Common myeloid progenitor, CD34-positive (primary cell): ENCODE data around the gene DUS1L.

Experiments
- CTCF ChIA-PET: fragments of 350-600 bp; sonication (Branson Sonifier 250); formaldehyde crosslinking; loops from one replicate; lab custom pipeline; 2021; ENCODE audit warnings: antibody characterized with exemption; lab: Charles Lee
- POLR2A ChIA-PET: fragments of 350-600 bp; sonication (Branson Sonifier 250); formaldehyde crosslinking; loops from one replicate; lab custom pipeline; 2021; ENCODE audit warnings: antibody characterized with exemption; lab: Charles Lee
- DNase-seq, 3 donors: peaks; one replicate each; pipeline versions ENCODE4 v3.0.0 to v3.0.0-alpha.2; 2013
- H3K27ac ChIP-seq, 2 experiments: 1 replicate in 1 of 2; 2 replicates in 1 of 2; pipeline ENCODE4 v1.7.0; 2013; ENCODE audit warnings: inconsistent platforms in 2 of 2, low read length in 2 of 2, mild to moderate bottlenecking in 2 of 2, low read depth in 1 of 2, moderate library complexity in 1 of 2; ENCODE audit not compliant: severe bottlenecking in 2 of 2, insufficient read depth in 1 of 2, poor library complexity in 1 of 2
- H3K27me3 ChIP-seq, 5 experiments: replicated peaks in 2 of 5; 1 replicate in 3 of 5; 2 replicates in 2 of 5; pipeline versions ENCODE4 v1.6.1 to v1.7.0; 2013; ENCODE audit warnings: low read length in 4 of 5, mild to moderate bottlenecking in 2 of 5, moderate library complexity in 2 of 5, inconsistent platforms in 1 of 5; ENCODE audit not compliant: insufficient read depth in 5 of 5, control insufficient read depth in 4 of 5
- H3K36me3 ChIP-seq, 4 experiments: 1 replicate in 2 of 4; 2 replicates in 2 of 4; pipeline versions ENCODE4 v1.6.1 to v1.7.0; 2013; ENCODE audit warnings: low read length in 3 of 4, control low read depth in 1 of 4, mild to moderate bottlenecking in 1 of 4; ENCODE audit not compliant: control insufficient read depth in 4 of 4, insufficient read depth in 4 of 4
- H3K4me1 ChIP-seq, 4 experiments: 1 replicate in 3 of 4; 2 replicates in 1 of 4; pipeline versions ENCODE4 v1.6.1 to v1.7.1; 2013; ENCODE audit warnings: low read length in 3 of 4, mild to moderate bottlenecking in 3 of 4, control low read depth in 1 of 4, inconsistent platforms in 1 of 4, moderate library complexity in 1 of 4; ENCODE audit not compliant: control insufficient read depth in 4 of 4, insufficient read depth in 4 of 4; ENCODE audit errors: control extremely low read depth in 1 of 4
- H3K4me3 ChIP-seq, 7 experiments: 1 replicate in 4 of 7; 2 replicates in 3 of 7; pipeline versions ENCODE4 v1.5.1 to v1.7.0; 2013; ENCODE audit warnings: mild to moderate bottlenecking in 7 of 7, low read length in 6 of 7, moderate library complexity in 6 of 7, inconsistent platforms in 2 of 7, low read depth in 2 of 7, control low read depth in 1 of 7; ENCODE audit not compliant: insufficient read depth in 4 of 7, control insufficient read depth in 1 of 7; ENCODE audit errors: extremely low read depth in 1 of 7
- H3K9me3 ChIP-seq, 5 experiments: 1 replicate in 4 of 5; 2 replicates in 1 of 5; pipeline versions ENCODE4 v1.6.1 to v1.7.1; 2013; ENCODE audit warnings: low read length in 4 of 5, mild to moderate bottlenecking in 2 of 5, inconsistent platforms in 1 of 5, low read depth in 1 of 5, moderate library complexity in 1 of 5; ENCODE audit not compliant: control insufficient read depth in 4 of 5, insufficient read depth in 2 of 5; ENCODE audit errors: control extremely low read depth in 1 of 5
- WGBS: methylation state at CpG from one replicate; pipeline ENCODE4 v1.1.5; 2013; ENCODE audit not compliant: insufficient coverage; 5-methylcytosine and 5-hydroxymethylcytosine counted together

DUS1L gene

GRCh38 chr17:82080048-82080788 is 14.6 kb upstream of the DUS1L start:
- H3K9me3 ChIP-seq = no peaks in the 10 kb centered on the region
- no peak overlapping the region for H3K27ac ChIP-seq
- ChIA-PET POLR2A (interaction anchor here (0.6 to 1.4 kb wide), 3 partner anchors 10 to 324 kb away, joined by 3 to 5 read pairs (median 3); partner anchors contain the start of gene FASN), CTCF (interaction anchor here (1.6 kb wide), 1 partner anchor 18 kb away, joined by 4 read pairs; no protein-coding TSS in a partner anchor)
- WGBS = 96% methylated on average over 31 of the region's 36 CpGs
- H3K4me3 ChIP-seq = no peak overlapping the region
- no peak for DNase-seq
- H3K36me3 ChIP-seq = peaks cover 3 to 76% (median 52%) of the 10 kb centered on the region in 4 experiments
- no peaks in the 10 kb centered on the region for H3K27me3 ChIP-seq
- H3K4me1 ChIP-seq = no peaks in the 10 kb centered on the region

- Histone ChIP-seq H3K27ac (no peak overlapping the region), H3K27me3 (no peaks in the 10 kb centered on the region), H3K9me3 (no peaks in the 10 kb centered on the region), H3K4me3 (no peak overlapping the region), H3K4me1 (no peaks in the 10 kb centered on the region), H3K36me3 (peaks cover 3 to 66% (median 44%) of the 10 kb centered on the region in 4 experiments)
- no peak for DNase-seq
- CTCF ChIA-PET = no interaction called here
- 96% methylated on average over 40 of the region's 47 CpGs for WGBS
- POLR2A ChIA-PET = no interaction called here
Measured at GRCh38 chr17:82079001-82079677, 13.5 kb upstream of the DUS1L start.

- H3K27ac ChIP-seq = no peak overlapping the region
- H3K4me3 ChIP-seq = no peak overlapping the region
- H3K27me3 ChIP-seq = no peaks in the 10 kb centered on the region
- 99% methylated on average over 15 of the region's 18 CpGs for WGBS
- no peaks in the 10 kb centered on the region for H3K4me1 ChIP-seq
- ChIA-PET CTCF (no interaction called here), POLR2A (no interaction called here)
- DNase-seq = no peak
- peaks cover 2 to 58% (median 37%) of the 10 kb centered on the region in 4 experiments for H3K36me3 ChIP-seq
- H3K9me3 ChIP-seq = no peaks in the 10 kb centered on the region
Measured at GRCh38 chr17:82078433-82078832, 12.8 kb upstream of the DUS1L start.

GRCh38 chr17:82077617-82078358 is 12.2 kb upstream of the DUS1L start:
- Histone ChIP-seq H3K36me3 (peaks cover 0 to 52% (median 32%) of the 10 kb centered on the region in 4 experiments), H3K4me3 (no peak overlapping the region), H3K27me3 (no peaks in the 10 kb centered on the region), H3K9me3 (no peaks in the 10 kb centered on the region), H3K27ac (no peak overlapping the region), H3K4me1 (no peaks in the 10 kb centered on the region)
- no peak for DNase-seq
- POLR2A ChIA-PET = no interaction called here
- WGBS = 92% methylated on average over 23 of the region's 28 CpGs
- CTCF ChIA-PET = no interaction called here

- Histone ChIP-seq H3K36me3 (peaks cover 0 to 44% (median 24%) of the 10 kb centered on the region in 4 experiments), H3K27me3 (no peaks in the 10 kb centered on the region), H3K4me3 (no peak overlapping the region), H3K27ac (no peak overlapping the region), H3K4me1 (no peaks in the 10 kb centered on the region), H3K9me3 (no peaks in the 10 kb centered on the region)
- DNase-seq = no peak
- ChIA-PET CTCF (interaction anchor here (1.3 kb wide), 1 partner anchor 36 kb away, joined by 4 read pairs; no protein-coding TSS in a partner anchor), POLR2A (interaction anchor here (0.5 kb wide), 1 partner anchor 180 kb away, joined by 4 read pairs; no protein-coding TSS in a partner anchor)
- 97% methylated on average over 20 of the region's 21 CpGs for WGBS
Measured at GRCh38 chr17:82076785-82077591, 11.4 kb upstream of the DUS1L start.

GRCh38 chr17:82076018-82076784 is 10.6 kb upstream of the DUS1L start:
- Histone ChIP-seq H3K27ac (no peak overlapping the region), H3K36me3 (peaks cover 0 to 37% (median 18%) of the 10 kb centered on the region in 4 experiments), H3K27me3 (no peaks in the 10 kb centered on the region), H3K4me3 (no peak overlapping the region), H3K4me1 (no peaks in the 10 kb centered on the region), H3K9me3 (no peaks in the 10 kb centered on the region)
- no peak for DNase-seq
- WGBS = 89% methylated on average over 25 of the region's 25 CpGs
- POLR2A ChIA-PET = interaction anchor here (0.5 kb wide), 1 partner anchor 180 kb away, joined by 4 read pairs; no protein-coding TSS in a partner anchor
- CTCF ChIA-PET = interaction anchor here (1.3 kb wide), 1 partner anchor 37 kb away, joined by 4 read pairs; no protein-coding TSS in a partner anchor
